ENCODE measurements around the gene ZC3H18. TPM values are rescaled to one million over a fixed set of nuclear protein-coding genes. Genes with fewer than 3 reads are reported as not detected.
A peak's percentile ranks its signal among the peaks of the same experiment; 100 is the strongest.

ZC3H18 gene
- total RNA-seq, 6 experiments from 2014 or later = 37.9 to 49.3 (median 42.8) TPM

- no peak for DNase-seq
- no peak for TF ChIP-seq CTCF (IDR thresholded peaks at IDR 0.05)
- no peaks in the 10 kb centered on the region; the same call in 1 of the 2 replicates for H3K27me3 Mint-ChIP-seq (ENCODE audit: insufficient read depth)
- no peaks in the 10 kb centered on the region for H3K36me3 Mint-ChIP-seq (ENCODE audit: low read depth)
- H3K4me1 Mint-ChIP-seq (ENCODE audit: low read depth) = peaks cover 12% of the 10 kb centered on the region
- no peak overlapping the region for H3K27ac Mint-ChIP-seq
- no peaks in the 10 kb centered on the region for H3K9me3 Mint-ChIP-seq
- no peak overlapping the region for H3K4me3 Mint-ChIP-seq
Measured at GRCh38 chr16:88658714-88659113, 88.5 kb downstream of the ZC3H18 start.

- Mint-ChIP-seq H3K27ac (no peak overlapping the region), H3K4me1 (ENCODE audit: low read depth) (peaks cover 16% of the 10 kb centered on the region), H3K36me3 (ENCODE audit: low read depth) (no peaks in the 10 kb centered on the region), H3K4me3 (no peak overlapping the region), H3K9me3 (no peaks in the 10 kb centered on the region), H3K27me3 (ENCODE audit: insufficient read depth) (no peaks in the 10 kb centered on the region; the same call in 1 of the 2 replicates)
- DNase-seq = no peak
- TF ChIP-seq CTCF (IDR thresholded peaks at IDR 0.05) = no peak
Measured at GRCh38 chr16:88659160-88659559, 89.0 kb downstream of the ZC3H18 start.

GRCh38 chr16:88661468-88661867 is 91.3 kb downstream of the ZC3H18 start:
- no peak overlapping the region for H3K27ac Mint-ChIP-seq

GRCh38 chr16:88662222-88662842 is 92.1 kb downstream of the ZC3H18 start:
- H3K4me1 Mint-ChIP-seq (ENCODE audit: low read depth) = peaks cover 17% of the 10 kb centered on the region
- H3K27ac Mint-ChIP-seq = peak overlapping the region; percentile 62

More at GRCh38 chr16:88661468-88661867, 91.3 kb downstream of the ZC3H18 start:
- no peak for TF ChIP-seq CTCF (IDR thresholded peaks at IDR 0.05)
- no peaks in the 10 kb centered on the region; the same call in 1 of the 2 replicates for H3K27me3 Mint-ChIP-seq (ENCODE audit: insufficient read depth)
- 0 out of 2 replicates have a peak, but pooled peaks cover under 1% of the 10 kb centered on the region for H3K36me3 Mint-ChIP-seq (ENCODE audit: low read depth)
- no peak overlapping the region for H3K4me3 Mint-ChIP-seq
- DNase-seq = no peak
- no peaks in the 10 kb centered on the region for H3K9me3 Mint-ChIP-seq
- peaks cover 17% of the 10 kb centered on the region for H3K4me1 Mint-ChIP-seq (ENCODE audit: low read depth)

GRCh38 chr16:88662843-88663606 is 92.8 kb downstream of the ZC3H18 start, which contains the start of gene MVD:
MVD (minus strand) TSS chr16:88663091; CDS start chr16:88663080, 11 bp downstream.
- H3K36me3 Mint-ChIP-seq (ENCODE audit: low read depth) = peaks cover 8% of the 10 kb centered on the region; the same call in 1 of the 2 replicates
- peak; percentile 97 for DNase-seq
- peak within 1 kb of the TSS; percentile 93 for H3K4me3 Mint-ChIP-seq
- peaks cover 17% of the 10 kb centered on the region for H3K4me1 Mint-ChIP-seq (ENCODE audit: low read depth)
- peak within 1 kb of the TSS; percentile 81 for H3K27ac Mint-ChIP-seq
- TF ChIP-seq CTCF (IDR thresholded peaks at IDR 0.05) = peak; percentile 24; the same call in 1 of the 2 replicates
- H3K27me3 Mint-ChIP-seq (ENCODE audit: insufficient read depth) = no peaks in the 10 kb centered on the region; the same call in 1 of the 2 replicates
- no peaks in the 10 kb centered on the region for H3K9me3 Mint-ChIP-seq

More at GRCh38 chr16:88662222-88662842, 92.1 kb downstream of the ZC3H18 start:
- H3K9me3 Mint-ChIP-seq = no peaks in the 10 kb centered on the region
- H3K36me3 Mint-ChIP-seq (ENCODE audit: low read depth) = peaks cover 6% of the 10 kb centered on the region; the same call in 1 of the 2 replicates
- no peak for TF ChIP-seq CTCF (IDR thresholded peaks at IDR 0.05)
- H3K27me3 Mint-ChIP-seq (ENCODE audit: insufficient read depth) = no peaks in the 10 kb centered on the region; the same call in 1 of the 2 replicates
- DNase-seq = no peak
- H3K4me3 Mint-ChIP-seq = peak overlapping the region; percentile 93
